SK-N-SH (cell line): ENCODE results near the gene SPG7. TPM values are rescaled to one million over a fixed set of nuclear protein-coding genes. Genes with fewer than 3 reads are reported as not detected.

Experiments
- CTCF ChIA-PET: fragments of 300-600, 350-600 bp; formaldehyde crosslinking; extraction: SDS; loops from one replicate; lab custom pipeline; 2021; lab: Yijun Ruan, JAX
- POLR2A ChIA-PET: fragments of 350-600 bp; sonication (Branson Sonifier 250); formaldehyde crosslinking; extraction: SDS; loops from one replicate; lab custom pipeline; 2020; ENCODE audit warnings: antibody characterized with exemption, inconsistent platforms; lab: Yijun Ruan, JAX
- DNase-seq: peaks from one replicate; pipeline ENCODE4 v3.0.0; 2012
- H2AFZ ChIP-seq: fragments of 200-600 bp; sonication (generic); 2 replicates; pipeline ENCODE4 v1.8.1; 2016; ENCODE audit warnings: antibody characterized with exemption, mild to moderate bottlenecking, low read depth
- H3F3A ChIP-seq: fragments of 200-600 bp; sonication (generic); replicated peaks from 2 replicates; pipeline ENCODE3; 2016; ENCODE audit warnings: antibody characterized with exemption, mild to moderate bottlenecking; ENCODE audit not compliant: insufficient read depth
- H3K27ac ChIP-seq, 2 experiments: fragments of 200-500 bp in 1 of 2; fragments of 200-600 bp in 1 of 2; sonication (Bioruptor generic) in 1 of 2; sonication (generic), shearing (Covaris generic) in 1 of 2; 2 replicates each; pipeline versions ENCODE4 v1.5.1 to v1.6.1; 2014 to 2016; ENCODE audit warnings: low read depth in 2 of 2, inconsistent platforms in 1 of 2, low read length in 1 of 2, mild to moderate bottlenecking in 1 of 2, mixed read lengths in 1 of 2
- H3K27me3 ChIP-seq: fragments of 200-600 bp; sonication (generic), shearing (Covaris generic); 2 replicates; pipeline ENCODE4 v1.6.1; 2016; ENCODE audit warnings: mixed run types; ENCODE audit not compliant: insufficient read depth
- H3K36me3 ChIP-seq, 2 experiments: fragments of 200-500 bp in 1 of 2; fragments of 200-600 bp in 1 of 2; sonication (Bioruptor generic) in 1 of 2; sonication (generic) in 1 of 2; replicated peaks in 1 of 2; 2 replicates each; pipeline versions ENCODE3 to v1.5.1; 2014 to 2016; ENCODE audit warnings: low read length in 1 of 2, mild to moderate bottlenecking in 1 of 2; ENCODE audit not compliant: insufficient read depth in 2 of 2, control insufficient read depth in 1 of 2
- H3K4me1 ChIP-seq, 2 experiments: fragments of 200-500 bp in 1 of 2; fragments of 200-600 bp in 1 of 2; sonication (Bioruptor generic) in 1 of 2; sonication (generic), shearing (Covaris generic) in 1 of 2; 2 replicates each; pipeline versions ENCODE4 v1.5.1 to v1.6.1; 2014 to 2016; ENCODE audit warnings: low read depth in 1 of 2, low read length in 1 of 2, mixed run types in 1 of 2; ENCODE audit not compliant: insufficient read depth in 2 of 2, control insufficient read depth in 1 of 2
- H3K4me2 ChIP-seq: fragments of 200-600 bp; sonication (generic), shearing (Covaris generic); 2 replicates; pipeline ENCODE4 v1.6.1; 2017; ENCODE audit warnings: mixed run types
- H3K4me3 ChIP-seq, 2 experiments: fragments of 200-500 bp in 1 of 2; fragments of 200-600 bp in 1 of 2; sonication (Bioruptor generic) in 1 of 2; sonication (generic), shearing (Covaris generic) in 1 of 2; 2 replicates each; pipeline versions ENCODE4 v1.5.1 to v1.8.1; 2014 to 2016; ENCODE audit warnings: low read depth in 2 of 2, inconsistent platforms in 1 of 2, low read length in 1 of 2, mild to moderate bottlenecking in 1 of 2, mixed read lengths in 1 of 2, moderate library complexity in 1 of 2
- H3K79me2 ChIP-seq: fragments of 200-600 bp; sonication (generic); 2 replicates; pipeline ENCODE4 v1.8.1; 2017; ENCODE audit warnings: mild to moderate bottlenecking; ENCODE audit not compliant: insufficient read depth
- H3K9ac ChIP-seq: fragments of 200-600 bp; sonication (generic); 2 replicates; pipeline ENCODE4 v1.6.1; 2017; ENCODE audit warnings: mixed run types
- H3K9me2 ChIP-seq: fragments of 200-600 bp; sonication (generic); 2 replicates; pipeline ENCODE4 v1.6.1; 2017; ENCODE audit warnings: mixed run types
- H3K9me3 ChIP-seq: fragments of 200-600 bp; sonication (generic); 2 replicates; pipeline ENCODE4 v1.6.1; 2017; ENCODE audit warnings: mixed run types, mild to moderate bottlenecking, moderate library complexity
- H4K20me1 ChIP-seq: fragments of 200-600 bp; sonication (generic); 2 replicates; pipeline ENCODE4 v1.6.1; 2017; ENCODE audit warnings: mild to moderate bottlenecking, mixed run types; ENCODE audit not compliant: insufficient read depth
- CHD2 ChIP-seq: fragments of 150-350 bp; IDR thresholded peaks from 2 replicates; pipeline ENCODE4 v1.6.1; 2018; ENCODE audit warnings: low read length; ENCODE audit not compliant: partially characterized antibody
- EP300 ChIP-seq, 2 experiments: IDR thresholded peaks; 2 replicates each; pipeline versions ENCODE4 v1.4.0 to v1.6.1; 2012; ENCODE audit warnings: borderline replicate concordance in 1 of 2, low read depth in 1 of 2, low read length in 1 of 2
- FOSL2 ChIP-seq: IDR thresholded peaks from 2 replicates; pipeline ENCODE4 v1.4.0; 2012; ENCODE audit warnings: low read depth, mild to moderate bottlenecking, moderate library complexity, borderline replicate concordance
- FOXJ3 ChIP-seq: sonication (generic); formaldehyde crosslinking; IDR thresholded peaks from 2 replicates; pipeline ENCODE4 v1.5.1; 2020; ENCODE audit warnings: mild to moderate bottlenecking, missing genetic modification reagents
- FOXM1 ChIP-seq: IDR thresholded peaks from 2 replicates; pipeline ENCODE4 v1.4.0; 2012; ENCODE audit warnings: low read depth, mild to moderate bottlenecking
- GABPA ChIP-seq: IDR thresholded peaks from 2 replicates; pipeline ENCODE4 v1.4.0; 2012; ENCODE audit warnings: low read depth, mild to moderate bottlenecking
- GATA2 ChIP-seq: sonication (generic); formaldehyde crosslinking; IDR thresholded peaks from 2 replicates; pipeline ENCODE4 v1.5.0; 2020; ENCODE audit warnings: mild to moderate bottlenecking, missing genetic modification reagents
- MEF2A ChIP-seq: IDR thresholded peaks from 2 replicates; pipeline ENCODE4 v1.4.0; 2012; ENCODE audit warnings: low read depth, borderline replicate concordance
- PBX3 ChIP-seq: IDR thresholded peaks from 2 replicates; pipeline ENCODE4; 2012
- POLR2AphosphoS5 ChIP-seq: IDR thresholded peaks from 2 replicates; pipeline ENCODE4 v1.6.1; 2012; ENCODE audit warnings: low read depth, low read length
- RAD21 ChIP-seq: IDR thresholded peaks from 2 replicates; pipeline ENCODE4 v1.6.1; 2012; ENCODE audit warnings: mild to moderate bottlenecking, low read length
- RXRA ChIP-seq: IDR thresholded peaks from 2 replicates; pipeline ENCODE4 v1.4.0; 2012; ENCODE audit warnings: low read depth, mild to moderate bottlenecking, borderline replicate concordance
- SIN3A ChIP-seq: IDR thresholded peaks from 2 replicates; pipeline ENCODE4 v1.6.1; 2012; ENCODE audit warnings: low read depth, mild to moderate bottlenecking, low read length, moderate library complexity, borderline replicate concordance
- SMC3 ChIP-seq: IDR thresholded peaks from 2 replicates; pipeline ENCODE4 v1.6.1; 2012; ENCODE audit warnings: low read depth, low read length, improper control_type of control experiment
- TAF1 ChIP-seq: IDR thresholded peaks from 2 replicates; pipeline ENCODE4 v1.6.1; 2012; ENCODE audit warnings: low read depth, mild to moderate bottlenecking, low read length, moderate library complexity, borderline replicate concordance
- TEAD4 ChIP-seq: IDR thresholded peaks from 2 replicates; pipeline ENCODE4 v1.4.0; 2012; ENCODE audit warnings: mild to moderate bottlenecking, borderline replicate concordance; ENCODE audit not compliant: insufficient read depth
- WGBS: methylation state at CpG from one replicate; pipeline ENCODE4 v1.1.6; 2017; ENCODE audit warnings: low lambda C conversion rate; 5-methylcytosine and 5-hydroxymethylcytosine counted together
- polyA plus RNA-seq, 3 experiments: library from polyadenylated mRNA; depleted of rRNA; stranded (reverse); fragments of >200 nt; gene quantifications; 2 replicates each; pipeline ENCODE4 v1.2.3, GENCODE V29; 2012
- TF ChIP-seq, protein P1 (sequence below): fragments of 150-350 bp; IDR thresholded peaks from 2 replicates; pipeline ENCODE4 v1.6.1; 2016; ENCODE audit warnings: mild to moderate bottlenecking, low read depth, low read length
- TF ChIP-seq, protein P2 (sequence below): fragments of 150-350 bp; IDR thresholded peaks from 2 replicates; pipeline ENCODE4 v1.6.1; 2017; ENCODE audit warnings: antibody characterized with exemption, low read length, low read depth, borderline replicate concordance

SPG7 gene
- polyA plus RNA-seq, 1 of the 3 experiments (the other 2 are of a cell fraction): 100 TPM

GRCh38 chr16:89498839-89499238 lies 9.4 kb upstream of the SPG7 start:
- H3K4me3 ChIP-seq: no peak overlapping the region
- 0 out of 2 replicates have a peak, but pooled peaks cover 5% of the 10 kb centered on the region for H3K79me2 ChIP-seq
- no peaks in the 10 kb centered on the region for H3K9me3 ChIP-seq
- peaks cover 4% of the 10 kb centered on the region for H3F3A ChIP-seq
- H3K36me3 ChIP-seq: peaks cover 3 to 4% of the 10 kb centered on the region in 2 experiments
- no peak overlapping the region for H3K9ac ChIP-seq
- CTCF ChIA-PET: interaction anchor here (0.8 kb wide), 1 partner anchor 9 kb away, joined by 3 read pairs; the partner anchor contains the start of gene SPG7
- TF ChIP-seq RAD21 (no peak), TAF1 (no peak), FOSL2 (no peak), GATA2 (CRISPR knock-in tag) (no peak), SMC3 (no peak), PBX3 (no peak), POLR2AphosphoS5 (no peak), FOXM1 (no peak), FOXJ3 (no peak), CHD2 (no peak), GABPA (no peak)
- TF ChIP-seq, protein P1, sequence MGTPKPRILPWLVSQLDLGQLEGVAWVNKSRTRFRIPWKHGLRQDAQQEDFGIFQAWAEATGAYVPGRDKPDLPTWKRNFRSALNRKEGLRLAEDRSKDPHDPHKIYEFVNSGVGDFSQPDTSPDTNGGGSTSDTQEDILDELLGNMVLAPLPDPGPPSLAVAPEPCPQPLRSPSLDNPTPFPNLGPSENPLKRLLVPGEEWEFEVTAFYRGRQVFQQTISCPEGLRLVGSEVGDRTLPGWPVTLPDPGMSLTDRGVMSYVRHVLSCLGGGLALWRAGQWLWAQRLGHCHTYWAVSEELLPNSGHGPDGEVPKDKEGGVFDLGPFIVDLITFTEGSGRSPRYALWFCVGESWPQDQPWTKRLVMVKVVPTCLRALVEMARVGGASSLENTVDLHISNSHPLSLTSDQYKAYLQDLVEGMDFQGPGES: no peak
- TF ChIP-seq, protein P2, sequence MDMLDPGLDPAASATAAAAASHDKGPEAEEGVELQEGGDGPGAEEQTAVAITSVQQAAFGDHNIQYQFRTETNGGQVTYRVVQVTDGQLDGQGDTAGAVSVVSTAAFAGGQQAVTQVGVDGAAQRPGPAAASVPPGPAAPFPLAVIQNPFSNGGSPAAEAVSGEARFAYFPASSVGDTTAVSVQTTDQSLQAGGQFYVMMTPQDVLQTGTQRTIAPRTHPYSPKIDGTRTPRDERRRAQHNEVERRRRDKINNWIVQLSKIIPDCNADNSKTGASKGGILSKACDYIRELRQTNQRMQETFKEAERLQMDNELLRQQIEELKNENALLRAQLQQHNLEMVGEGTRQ: no peak
- no peak overlapping the region for H3K4me2 ChIP-seq
- no peaks in the 10 kb centered on the region for H3K4me1 ChIP-seq
- WGBS: 88% methylated on average over 10 of the region's 10 CpGs
- no peaks in the 10 kb centered on the region for H4K20me1 ChIP-seq
- H3K27me3 ChIP-seq: no peaks in the 10 kb centered on the region
- POLR2A ChIA-PET: no interaction called here
- H2AFZ ChIP-seq: no peak overlapping the region
- DNase-seq: no peak
- no peak overlapping the region for H3K27ac ChIP-seq
- no peaks in the 10 kb centered on the region for H3K9me2 ChIP-seq

DNA sequence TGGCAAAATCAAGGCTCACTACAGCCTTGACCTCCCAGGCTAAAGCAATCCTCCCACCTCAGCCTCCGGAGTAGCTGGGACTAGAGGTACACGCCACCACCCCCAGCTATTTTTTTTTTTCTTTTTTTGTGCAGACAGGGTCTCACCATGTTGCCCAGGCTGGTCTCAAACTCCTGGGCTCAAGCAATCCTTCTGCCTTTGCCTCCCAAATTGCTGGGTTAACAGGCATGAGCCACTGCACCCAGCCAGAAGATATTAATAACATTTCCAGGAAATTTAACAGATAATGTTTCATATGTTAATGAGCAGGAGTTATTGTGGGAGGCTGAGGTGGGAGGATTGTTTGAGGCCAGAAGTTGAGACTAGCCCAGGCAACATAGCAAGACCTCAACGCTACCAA lies 8.4 kb upstream of the SPG7 start:
- H2AFZ ChIP-seq: no peak overlapping the region
- no peaks in the 10 kb centered on the region for H3K9me2 ChIP-seq
- 0 out of 2 replicates have a peak, but pooled peaks cover 4% of the 10 kb centered on the region for H3K79me2 ChIP-seq
- H3K27ac ChIP-seq: no peak overlapping the region
- H3K4me1 ChIP-seq: no peaks in the 10 kb centered on the region
- no peak for DNase-seq
- 95% methylated on average over 3 of the region's 3 CpGs for WGBS
- H3K36me3 ChIP-seq: peaks cover 3 to 4% of the 10 kb centered on the region in 2 experiments
- H3K27me3 ChIP-seq: no peaks in the 10 kb centered on the region
- ChIA-PET POLR2A (no interaction called here), CTCF (interaction anchor here (0.8 kb wide), 1 partner anchor 8 kb away, joined by 3 read pairs; the partner anchor contains the start of gene SPG7)
- no peak overlapping the region for H3K9ac ChIP-seq
- H3K4me2 ChIP-seq: no peak overlapping the region
- no peak overlapping the region for H3K4me3 ChIP-seq
- no peaks in the 10 kb centered on the region for H4K20me1 ChIP-seq
- peaks cover 5% of the 10 kb centered on the region for H3F3A ChIP-seq
- TF ChIP-seq MEF2A: no peak
- TF ChIP-seq SIN3A: no peak
- no peak for TF ChIP-seq CHD2
- no peak for TF ChIP-seq FOXM1
- TF ChIP-seq TEAD4: no peak
- no peak for TF ChIP-seq RAD21
- TF ChIP-seq, protein P1: no peak
- TF ChIP-seq FOXJ3: no peak
- no peak for TF ChIP-seq EP300 (IDR thresholded peaks at IDR 0.05; ENCODE audit: borderline replicate concordance in 1 of 2, low read depth in 1 of 2, low read length in 1 of 2)
- no peak for TF ChIP-seq RXRA
- TF ChIP-seq, all 33 proteins: peak for 0
- no peaks in the 10 kb centered on the region for H3K9me3 ChIP-seq
